HG03469 (cell line): ENCODE results near the gene MRPL20.
"Not testable (repeated sequence)": the region's sequence is repeated elsewhere in the genome, so short reads cannot be mapped to it uniquely, and the experiment has no call there.

Experiments used
- ATAC-seq: cut with Tn5 transposase; IDR thresholded peaks from one replicate; pipeline ENCODE4 v1.9.1; 2021; ENCODE audit warnings: mild to moderate bottlenecking, moderate library complexity, moderate number of reproducible peaks; ENCODE audit not compliant: unreplicated experiment

MRPL20 gene

GRCh38 chr1:1437904-1438376 lies 30.8 kb upstream of the MRPL20 start:
- ATAC-seq: no peak

GRCh38 chr1:1437033-1437903 lies 30.2 kb upstream of the MRPL20 start:
- ATAC-seq: no peak

- ATAC-seq: no peak
Observed at GRCh38 chr1:1436630-1437032, 29.5 kb upstream of the MRPL20 start.

- no peak for ATAC-seq
Observed at GRCh38 chr1:1435911-1436629, 29.0 kb upstream of the MRPL20 start.

- no peak for ATAC-seq
Observed at GRCh38 chr1:1435106-1435903, 28.2 kb upstream of the MRPL20 start, which contains the start of gene VWA1. TSS of gene VWA1 (plus strand) at chr1:1435690. CDS start at chr1:1435749, 59 bp downstream.

- no peak for ATAC-seq
Observed at GRCh38 chr1:1434824-1435105, 27.7 kb upstream of the MRPL20 start.

- no peak for ATAC-seq
Observed at GRCh38 chr1:1434131-1434823, 27.2 kb upstream of the MRPL20 start.

GRCh38 chr1:1433804-1434130 lies 26.7 kb upstream of the MRPL20 start:
- no peak for ATAC-seq

GRCh38 chr1:1432951-1433803 lies 26.1 kb upstream of the MRPL20 start:
- no peak for ATAC-seq

GRCh38 chr1:1432274-1432950 lies 25.3 kb upstream of the MRPL20 start:
- no peak for ATAC-seq

GRCh38 chr1:1431845-1432273 lies 24.8 kb upstream of the MRPL20 start:
- ATAC-seq: no peak

- no peak for ATAC-seq
Observed at GRCh38 chr1:1430992-1431844, 24.1 kb upstream of the MRPL20 start.

GRCh38 chr1:1430114-1430982 lies 23.3 kb upstream of the MRPL20 start:
- no peak for ATAC-seq

GRCh38 chr1:1429671-1430073 lies 22.6 kb upstream of the MRPL20 start:
- no peak for ATAC-seq

GRCh38 chr1:1428967-1429366 lies 21.9 kb upstream of the MRPL20 start:
- not testable (repeated sequence) for ATAC-seq

GRCh38 chr1:1428174-1428573 lies 21.1 kb upstream of the MRPL20 start:
- ATAC-seq: no peak

GRCh38 chr1:1427820-1428148 lies 20.7 kb upstream of the MRPL20 start:
- no peak for ATAC-seq
